Transverse colon (tissue), 3 donors: ENCODE results near the gene OR5K4.

Experiments used
- POLR2A ChIP-seq: fragments of 450-650 bp; IDR thresholded peaks from one replicate; pipeline ENCODE4 v1.6.1; 2016; ENCODE audit warnings: antibody characterized with exemption, mild to moderate bottlenecking, moderate library complexity
- TF ChIP-seq, protein P1 (sequence below), 5 experiments: fragments of 200-600 bp in 3 of 5; fragments of 450-650 bp in 2 of 5; sonication (generic) in 3 of 5; IDR thresholded peaks; 1 replicate in 2 of 5; 2 replicates in 3 of 5; pipeline ENCODE4 v1.5.1; 2016 to 2017; ENCODE audit warnings: antibody characterized with exemption in 5 of 5, inconsistent platforms in 3 of 5, mild to moderate bottlenecking in 2 of 5, moderate library complexity in 1 of 5

DNA sequence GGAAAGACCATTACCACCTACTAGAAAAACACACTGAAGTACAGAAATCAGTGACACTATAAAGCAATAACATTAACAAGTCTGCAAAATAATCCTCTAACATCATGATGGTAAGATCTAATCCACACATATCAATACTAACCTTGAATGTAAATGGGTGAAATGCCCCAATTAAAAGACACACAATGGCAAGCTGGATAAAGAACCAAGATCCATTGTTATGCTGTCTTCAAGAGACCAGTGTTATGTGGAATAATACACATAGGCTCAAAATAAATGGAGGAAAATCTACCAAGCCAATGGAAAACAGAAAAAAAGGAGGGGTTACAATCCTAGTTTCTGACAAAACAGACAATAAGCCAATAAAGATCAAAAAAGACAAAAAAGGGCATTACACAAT, 50.4 kb downstream of the OR5K4 start:
- TF ChIP-seq, protein P1, sequence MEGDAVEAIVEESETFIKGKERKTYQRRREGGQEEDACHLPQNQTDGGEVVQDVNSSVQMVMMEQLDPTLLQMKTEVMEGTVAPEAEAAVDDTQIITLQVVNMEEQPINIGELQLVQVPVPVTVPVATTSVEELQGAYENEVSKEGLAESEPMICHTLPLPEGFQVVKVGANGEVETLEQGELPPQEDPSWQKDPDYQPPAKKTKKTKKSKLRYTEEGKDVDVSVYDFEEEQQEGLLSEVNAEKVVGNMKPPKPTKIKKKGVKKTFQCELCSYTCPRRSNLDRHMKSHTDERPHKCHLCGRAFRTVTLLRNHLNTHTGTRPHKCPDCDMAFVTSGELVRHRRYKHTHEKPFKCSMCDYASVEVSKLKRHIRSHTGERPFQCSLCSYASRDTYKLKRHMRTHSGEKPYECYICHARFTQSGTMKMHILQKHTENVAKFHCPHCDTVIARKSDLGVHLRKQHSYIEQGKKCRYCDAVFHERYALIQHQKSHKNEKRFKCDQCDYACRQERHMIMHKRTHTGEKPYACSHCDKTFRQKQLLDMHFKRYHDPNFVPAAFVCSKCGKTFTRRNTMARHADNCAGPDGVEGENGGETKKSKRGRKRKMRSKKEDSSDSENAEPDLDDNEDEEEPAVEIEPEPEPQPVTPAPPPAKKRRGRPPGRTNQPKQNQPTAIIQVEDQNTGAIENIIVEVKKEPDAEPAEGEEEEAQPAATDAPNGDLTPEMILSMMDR (IDR thresholded peaks at IDR 0.05): no peak
- no peak for TF ChIP-seq POLR2A
